Neural progenitor cell (in vitro differentiated cells): ENCODE data around the gene AGAP3. TPM values are rescaled to one million over a fixed set of nuclear protein-coding genes. Genes with fewer than 3 reads are reported as not detected.

ENCODE experiments used
- DNase-seq: peaks from one replicate; pipeline ENCODE4 v3.0.0-alpha.2; 2016; ENCODE audit warnings: low spot score
- H2AFZ ChIP-seq: fragments of 200-600 bp; sonication (generic); replicated peaks from 2 replicates; pipeline ENCODE4 v1.6.1; 2016; ENCODE audit warnings: antibody characterized with exemption
- H3F3A ChIP-seq: fragments of 200-600 bp; sonication (generic); 2 replicates; pipeline ENCODE4 v1.6.1; 2016; ENCODE audit warnings: antibody characterized with exemption, low read depth
- H3K27ac ChIP-seq: fragments of 200-600 bp; sonication (generic); 2 replicates; pipeline ENCODE4 v1.5.1; 2016; ENCODE audit warnings: mild to moderate bottlenecking
- H3K27me3 ChIP-seq: fragments of 200-600 bp; sonication (generic); 2 replicates; pipeline ENCODE4 v1.6.1; 2016; ENCODE audit warnings: mild to moderate bottlenecking, moderate library complexity
- H3K36me3 ChIP-seq: fragments of 200-600 bp; sonication (generic); 2 replicates; pipeline ENCODE4 v1.5.1; 2016
- H3K4me1 ChIP-seq: fragments of 200-600 bp; sonication (generic); 2 replicates; pipeline ENCODE4 v1.6.1; 2016; ENCODE audit warnings: mixed run types
- H3K4me2 ChIP-seq: fragments of 200-600 bp; sonication (generic); 2 replicates; pipeline ENCODE4 v1.6.1; 2016
- H3K4me3 ChIP-seq: fragments of 200-600 bp; sonication (generic); 2 replicates; pipeline ENCODE4 v1.5.1; 2016
- H3K79me2 ChIP-seq: fragments of 200-600 bp; sonication (generic); 2 replicates; pipeline ENCODE4 v1.6.1; 2016; ENCODE audit warnings: low read depth
- H3K9ac ChIP-seq: fragments of 200-600 bp; sonication (generic); 2 replicates; pipeline ENCODE4 v1.6.1; 2016
- H3K9me3 ChIP-seq: fragments of 200-600 bp; sonication (generic); 2 replicates; pipeline ENCODE4 v1.5.1; 2016; ENCODE audit warnings: low read depth
- H4K20me1 ChIP-seq: fragments of 200-600 bp; sonication (generic); 2 replicates; pipeline ENCODE4 v1.6.1; 2016; ENCODE audit warnings: low read depth
- H3K27ac Mint-ChIP-seq: 3 replicates; pipeline ENCODE4 v1.8.0; 2021; ENCODE audit warnings: mixed read lengths
- H3K27me3 Mint-ChIP-seq: 2 replicates; pipeline ENCODE4 v1.8.0; 2022; ENCODE audit warnings: low read depth, mild to moderate bottlenecking, inconsistent platforms, moderate library complexity, mixed read lengths; ENCODE audit not compliant: insufficient read depth
- H3K36me3 Mint-ChIP-seq: 3 replicates; pipeline ENCODE4 v1.8.0; 2021; ENCODE audit warnings: mixed read lengths
- H3K4me1 Mint-ChIP-seq: 3 replicates; pipeline ENCODE4 v1.8.0; 2021; ENCODE audit warnings: mixed read lengths
- H3K4me3 Mint-ChIP-seq: 3 replicates; pipeline ENCODE4 v1.8.0; 2021; ENCODE audit warnings: mild to moderate bottlenecking, moderate library complexity, mixed read lengths
- H3K9me3 Mint-ChIP-seq: 3 replicates; pipeline ENCODE4 v1.8.0; 2020; ENCODE audit warnings: mixed read lengths
- CTCF ChIP-seq: fragments of 200-600 bp; sonication (generic); IDR thresholded peaks from 2 replicates; pipeline ENCODE4 v1.5.1; 2017; ENCODE audit warnings: antibody characterized with exemption, mild to moderate bottlenecking
- EZH2 ChIP-seq: fragments of 200-600 bp; sonication (generic); IDR thresholded peaks from 2 replicates; pipeline ENCODE4 v1.6.1; 2017; ENCODE audit warnings: antibody characterized with exemption, mild to moderate bottlenecking, moderate library complexity
- EZH2phosphoT487 ChIP-seq: fragments of 200-600 bp; sonication (generic); IDR thresholded peaks from 2 replicates; pipeline ENCODE4 v1.6.1; 2017; ENCODE audit warnings: antibody characterized with exemption
- total RNA-seq: library from RNA; depleted of rRNA; stranded (reverse); fragments of >200 nt; gene quantifications from 2 replicates; pipeline ENCODE4 v1.2.3, GENCODE V29; 2015; ENCODE audit warnings: low replicate concordance

Gene AGAP3
- total RNA-seq, 1 donor from 2014 or later: 38.9 TPM

DNA sequence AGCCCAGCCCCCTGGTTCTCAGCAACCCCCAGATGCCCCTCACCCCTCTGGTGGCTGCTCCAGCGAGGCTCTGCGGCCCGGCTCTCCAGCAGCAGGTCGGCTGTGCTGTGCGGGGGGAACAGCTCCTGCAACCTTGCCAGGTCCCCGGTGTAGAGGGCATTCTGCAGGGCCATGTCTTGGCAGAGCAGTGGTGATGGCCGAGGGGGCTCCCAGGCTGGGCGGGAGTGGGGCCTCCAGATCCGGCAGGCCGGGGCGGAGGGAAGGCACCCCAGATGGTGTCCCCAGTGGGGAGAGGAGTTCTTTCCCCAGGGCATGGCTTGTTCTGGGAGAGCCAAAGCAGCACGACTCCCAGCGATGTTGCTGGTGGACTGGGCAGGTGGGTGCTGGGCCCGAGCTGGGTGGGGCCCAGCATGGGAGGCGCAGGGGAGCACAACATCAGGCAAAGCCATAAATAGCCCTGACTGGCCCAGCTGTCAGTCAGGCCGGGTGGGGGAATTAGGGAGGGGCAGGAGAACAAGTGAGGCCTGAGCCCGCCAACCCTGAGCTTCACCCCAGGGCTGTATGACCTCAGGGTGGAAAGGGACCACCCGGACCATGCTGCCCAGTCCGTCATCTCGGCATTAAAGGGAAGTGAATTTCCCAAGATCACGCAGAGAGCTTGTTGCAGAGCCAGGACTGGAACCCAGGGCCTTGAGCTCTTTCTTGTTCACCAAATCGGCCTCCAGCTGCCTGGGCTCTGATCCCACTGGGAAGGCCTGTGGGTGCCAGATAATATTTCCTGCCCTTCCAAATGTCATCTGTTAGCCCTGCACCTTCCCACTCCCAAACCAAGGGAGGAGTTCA is 101.4 kb downstream of the AGAP3 start:
- Histone ChIP-seq H3K36me3 (no peaks in the 10 kb centered on the region), H2AFZ (no peak overlapping the region), H3K4me3 (no peak overlapping the region), H3K4me1 (no peaks in the 10 kb centered on the region), H3K9ac (no peak overlapping the region), H3K79me2 (no peaks in the 10 kb centered on the region), H3K4me2 (no peak overlapping the region), H3F3A (no peaks in the 10 kb centered on the region), H4K20me1 (no peaks in the 10 kb centered on the region), H3K27ac (no peak overlapping the region), H3K27me3 (peaks cover 10% of the 10 kb centered on the region), H3K9me3 (no peaks in the 10 kb centered on the region)
- Mint-ChIP-seq H3K36me3 (no peaks in the 10 kb centered on the region), H3K27ac (no peak overlapping the region), H3K9me3 (no peaks in the 10 kb centered on the region), H3K4me3 (no peak overlapping the region), H3K4me1 (no peaks in the 10 kb centered on the region), H3K27me3 (peaks cover 12% of the 10 kb centered on the region)
- DNase-seq: no peak
- no peak for TF ChIP-seq CTCF
- no peak for TF ChIP-seq EZH2
- TF ChIP-seq EZH2phosphoT487: no peak

- no peaks in the 10 kb centered on the region for H3K9me3 ChIP-seq
- no peak overlapping the region for H3K27ac ChIP-seq
- no peak overlapping the region for H3K4me2 ChIP-seq
- H3K4me3 Mint-ChIP-seq: no peak overlapping the region
- no peaks in the 10 kb centered on the region for H3F3A ChIP-seq
- no peak for DNase-seq
- H3K36me3 Mint-ChIP-seq: no peaks in the 10 kb centered on the region
- no peaks in the 10 kb centered on the region for H4K20me1 ChIP-seq
- H3K27me3 Mint-ChIP-seq: peaks cover 18% of the 10 kb centered on the region
- no peaks in the 10 kb centered on the region for H3K4me1 Mint-ChIP-seq
- H3K27ac Mint-ChIP-seq: no peak overlapping the region
- H3K27me3 ChIP-seq: peaks cover 10% of the 10 kb centered on the region
- no peak overlapping the region for H3K4me3 ChIP-seq
- TF ChIP-seq EZH2 (no peak), CTCF (no peak), EZH2phosphoT487 (no peak)
- H3K9me3 Mint-ChIP-seq: no peaks in the 10 kb centered on the region
- H3K36me3 ChIP-seq: no peaks in the 10 kb centered on the region
- H3K4me1 ChIP-seq: no peaks in the 10 kb centered on the region
- no peaks in the 10 kb centered on the region for H3K79me2 ChIP-seq
- H3K9ac ChIP-seq: no peak overlapping the region
- no peak overlapping the region for H2AFZ ChIP-seq
Observed at GRCh38 chr7:151188252-151188542, 101.9 kb downstream of the AGAP3 start.

DNA sequence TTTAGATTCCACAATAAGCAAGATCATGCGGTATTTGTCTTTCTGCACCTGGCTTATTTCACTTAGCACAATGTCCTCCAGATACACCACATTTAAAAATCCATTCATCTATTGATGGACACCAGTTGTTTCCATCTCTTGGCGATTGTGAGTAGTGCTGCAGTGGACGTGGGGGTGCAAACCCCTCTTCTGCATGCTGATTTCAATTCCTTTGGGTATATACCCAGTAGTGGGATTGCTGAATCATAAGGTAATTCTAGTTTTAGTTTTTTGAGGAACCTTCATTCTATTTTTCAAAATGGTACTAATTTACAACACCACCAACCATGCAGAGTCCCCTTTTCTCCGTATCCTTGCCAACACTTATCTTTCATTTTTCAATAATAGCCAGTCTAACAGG is 102.8 kb downstream of the AGAP3 start:
- no peak overlapping the region for H3K4me3 Mint-ChIP-seq
- no peak overlapping the region for H3K9ac ChIP-seq
- H3K9me3 Mint-ChIP-seq: no peaks in the 10 kb centered on the region
- no peak overlapping the region for H3K4me2 ChIP-seq
- no peak for DNase-seq
- H3K9me3 ChIP-seq: no peaks in the 10 kb centered on the region
- TF ChIP-seq EZH2 (no peak), EZH2phosphoT487 (no peak), CTCF (no peak)
- no peaks in the 10 kb centered on the region for H4K20me1 ChIP-seq
- H3K27ac ChIP-seq: no peak overlapping the region
- H3K27me3 Mint-ChIP-seq: peaks cover 19% of the 10 kb centered on the region
- no peak overlapping the region for H3K4me3 ChIP-seq
- no peaks in the 10 kb centered on the region for H3F3A ChIP-seq
- H3K36me3 ChIP-seq: no peaks in the 10 kb centered on the region
- no peaks in the 10 kb centered on the region for H3K79me2 ChIP-seq
- H3K27me3 ChIP-seq: peaks cover 10% of the 10 kb centered on the region
- no peaks in the 10 kb centered on the region for H3K36me3 Mint-ChIP-seq
- no peaks in the 10 kb centered on the region for H3K4me1 Mint-ChIP-seq
- H3K27ac Mint-ChIP-seq: no peak overlapping the region
- no peaks in the 10 kb centered on the region for H3K4me1 ChIP-seq
- no peak overlapping the region for H2AFZ ChIP-seq
